GM18517 (cell line): ENCODE results near the gene VAV3.
"Not testable (repeated sequence)": the region's sequence is repeated elsewhere in the genome, so short reads cannot be mapped to it uniquely, and the experiment has no call there.

Experiments used
- ATAC-seq: cut with Tn5 transposase; IDR thresholded peaks from one replicate; pipeline ENCODE4 v1.9.1; 2021; ENCODE audit warnings: mild to moderate bottlenecking, moderate library complexity; ENCODE audit not compliant: unreplicated experiment

Gene VAV3

DNA sequence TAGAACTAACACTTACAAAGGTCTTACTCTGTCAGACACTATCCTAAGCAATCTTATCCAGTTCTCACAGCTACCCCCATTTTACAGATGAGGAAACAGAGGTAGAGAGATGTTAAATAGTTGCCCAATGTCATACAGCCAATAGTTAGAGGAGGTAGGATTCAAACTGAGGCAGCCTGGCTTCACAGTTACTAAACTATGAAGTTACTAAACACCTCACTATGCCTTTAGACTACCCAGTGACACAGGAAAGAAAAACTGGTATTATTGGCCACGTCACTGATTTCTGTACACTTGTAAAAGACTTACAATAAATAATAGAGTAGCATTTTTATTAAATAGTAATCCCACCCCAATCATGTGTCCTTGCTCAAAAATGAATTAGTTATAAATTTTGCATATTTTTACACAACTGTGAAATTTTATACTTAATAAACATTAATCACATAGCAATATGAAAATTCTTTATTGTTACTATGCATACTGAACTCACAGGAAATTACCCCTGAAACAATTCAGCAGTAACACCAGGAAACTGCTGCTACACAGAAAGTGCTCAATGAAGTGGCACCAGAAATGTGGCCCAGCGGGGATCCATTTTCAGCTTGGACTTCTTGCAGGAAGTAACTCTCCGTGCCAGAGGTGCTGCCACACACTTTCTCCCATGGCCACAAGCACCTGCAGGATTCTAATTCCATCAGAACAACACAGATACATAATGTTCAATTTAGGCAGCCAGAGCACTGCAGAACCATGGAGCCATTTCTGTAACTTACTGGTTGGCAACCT is 69.4 kb downstream of the VAV3 start:
- no peak for ATAC-seq

DNA sequence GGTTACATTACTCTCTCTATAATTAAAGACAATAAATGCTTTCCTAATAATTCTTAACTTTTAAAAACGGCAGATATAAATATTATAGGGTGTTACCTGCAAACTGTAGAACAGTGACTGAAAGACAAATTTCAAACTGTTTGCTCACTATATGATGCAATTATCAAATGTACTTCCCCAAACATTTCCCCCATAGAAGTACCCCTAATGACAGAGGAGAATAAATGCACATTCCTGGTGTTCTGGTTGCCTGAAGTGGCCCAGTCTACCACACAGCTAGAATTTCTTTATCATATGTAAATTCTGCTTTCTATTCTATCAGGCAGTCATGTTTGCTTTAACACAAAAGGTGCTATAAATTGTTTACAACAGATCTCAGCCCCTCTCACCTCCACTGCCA is 70.4 kb downstream of the VAV3 start:
- ATAC-seq, result no peak

DNA sequence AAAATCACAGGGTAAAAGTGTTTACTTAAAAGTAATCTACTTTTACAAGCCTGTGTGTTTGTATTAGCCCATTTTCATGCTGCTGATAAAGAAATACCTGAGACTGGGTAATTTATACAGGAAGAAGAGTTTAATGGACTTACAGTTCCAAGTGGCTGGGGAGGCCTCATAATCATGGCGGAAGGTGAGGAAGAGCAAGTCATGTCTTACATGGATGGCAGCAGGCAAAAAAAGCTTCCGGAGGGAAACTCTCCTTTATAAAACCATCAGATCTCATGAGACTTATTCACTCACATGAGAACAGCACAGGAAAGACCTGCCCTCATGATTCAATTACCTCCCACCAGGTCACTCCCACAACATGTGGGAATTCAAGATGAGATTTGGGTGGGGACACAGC is 71.6 kb downstream of the VAV3 start:
- not testable (repeated sequence) for ATAC-seq

DNA sequence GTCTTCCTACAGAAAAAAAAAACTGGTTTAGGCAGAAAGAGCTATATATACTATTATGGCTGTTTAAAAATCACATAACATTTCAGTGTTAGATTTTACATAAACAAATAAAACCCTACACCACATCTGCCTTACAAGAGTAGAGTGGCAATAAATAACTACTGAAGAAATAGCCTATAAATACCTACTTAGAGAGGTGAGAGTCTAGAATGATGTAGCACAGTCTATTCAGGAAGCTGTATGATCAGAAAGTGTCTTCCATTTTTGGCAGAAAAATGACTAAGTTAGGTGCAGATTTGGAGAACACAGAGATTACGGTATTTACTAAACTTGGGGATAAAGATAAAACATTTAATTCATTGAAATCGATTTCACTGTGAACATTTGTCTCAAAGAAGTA is 75.5 kb downstream of the VAV3 start:
- ATAC-seq, result no peak

DNA sequence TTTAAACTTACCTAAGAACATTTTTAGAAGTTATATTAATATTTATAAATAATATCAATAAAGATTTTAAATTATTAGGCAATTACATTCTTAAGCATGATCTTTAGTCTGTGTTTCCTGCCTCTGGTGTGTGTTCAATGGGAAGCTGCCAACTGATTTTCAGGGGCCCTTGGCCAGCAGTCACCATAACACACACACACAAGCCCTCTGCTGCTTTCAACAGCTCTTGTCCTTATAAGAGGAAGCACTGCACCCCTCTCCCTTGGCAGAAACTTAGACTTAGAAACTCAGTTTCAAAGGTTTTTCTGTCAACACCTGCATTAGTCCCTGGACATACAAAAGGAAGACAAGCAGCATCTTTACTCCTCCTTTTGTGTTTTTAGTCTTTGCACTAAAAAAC is 81.4 kb downstream of the VAV3 start:
- ATAC-seq, result no peak

DNA sequence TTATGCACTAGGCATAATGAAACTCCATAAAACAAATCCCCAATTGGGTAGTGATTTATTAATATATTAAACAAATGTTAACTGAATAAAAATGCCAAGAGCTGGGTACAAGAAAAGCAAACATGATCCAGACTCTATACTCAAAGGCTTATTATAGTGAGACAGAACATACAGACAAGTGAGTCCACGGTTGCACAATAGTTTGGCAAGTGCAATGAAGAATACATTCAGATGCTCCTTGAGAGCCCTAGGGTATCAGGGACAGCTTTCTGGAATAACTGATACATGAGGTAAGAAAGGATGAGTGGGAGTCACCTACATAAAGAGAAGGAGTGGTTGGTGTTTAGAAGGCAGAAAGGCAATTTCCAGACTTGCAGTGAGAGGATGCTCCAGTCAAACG is 85.1 kb downstream of the VAV3 start:
- ATAC-seq, result no peak

DNA sequence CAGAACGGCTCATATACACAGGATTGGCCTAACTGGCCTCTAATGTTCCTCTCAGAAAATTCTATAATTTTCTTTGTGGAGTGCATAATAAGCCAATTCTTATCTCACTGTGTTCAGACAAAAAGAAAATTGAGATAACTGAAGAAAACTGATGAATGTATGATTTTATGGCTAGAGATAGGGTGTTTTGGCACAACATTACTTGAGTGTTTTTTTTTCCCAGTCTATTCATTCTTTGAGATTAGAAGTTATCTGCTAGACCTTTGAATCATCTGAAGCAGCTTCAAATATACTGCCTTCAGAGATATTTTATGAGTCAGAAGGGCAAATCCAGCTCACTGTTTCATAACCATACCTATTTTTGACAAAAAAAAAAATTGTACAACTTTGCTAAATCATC is 85.6 kb downstream of the VAV3 start:
- no peak for ATAC-seq

DNA sequence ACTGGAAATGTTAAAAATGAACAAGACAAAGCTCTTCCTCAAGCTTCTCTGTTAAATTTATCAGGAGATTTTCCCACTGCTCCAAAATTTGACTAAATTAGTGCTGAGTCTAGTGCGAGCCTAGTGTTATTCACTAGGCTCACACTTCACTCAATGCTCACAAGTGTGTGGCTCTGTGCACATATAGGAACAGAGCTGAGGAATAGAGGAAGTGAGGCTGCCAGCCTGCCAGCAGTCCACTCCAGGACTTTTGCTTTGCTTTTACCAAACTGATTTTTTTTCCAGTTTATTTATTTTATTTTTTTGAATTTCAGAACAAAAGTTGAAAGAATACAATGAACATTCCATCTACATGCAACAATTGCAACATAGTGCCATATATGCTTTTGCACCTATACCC is 87.2 kb downstream of the VAV3 start:
- ATAC-seq, result no peak

DNA sequence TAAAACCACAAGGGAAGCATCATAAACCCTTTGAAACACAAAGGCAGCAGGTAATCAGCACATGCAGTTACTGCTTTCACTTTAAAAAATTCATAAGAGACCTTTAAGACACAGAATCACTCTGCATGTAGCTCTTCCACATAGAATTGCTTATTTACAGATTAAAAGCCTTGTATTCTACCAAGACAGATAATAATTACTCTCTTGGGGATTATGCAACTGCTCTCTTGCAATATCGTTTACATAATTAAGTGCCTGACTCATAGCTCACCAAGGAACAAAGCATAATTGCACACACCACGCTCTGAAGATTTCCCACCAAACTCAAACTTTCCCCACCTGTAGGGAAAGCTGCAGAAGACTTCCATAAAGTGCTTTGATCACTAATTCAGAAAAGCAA is 87.9 kb downstream of the VAV3 start:
- ATAC-seq, result no peak

DNA sequence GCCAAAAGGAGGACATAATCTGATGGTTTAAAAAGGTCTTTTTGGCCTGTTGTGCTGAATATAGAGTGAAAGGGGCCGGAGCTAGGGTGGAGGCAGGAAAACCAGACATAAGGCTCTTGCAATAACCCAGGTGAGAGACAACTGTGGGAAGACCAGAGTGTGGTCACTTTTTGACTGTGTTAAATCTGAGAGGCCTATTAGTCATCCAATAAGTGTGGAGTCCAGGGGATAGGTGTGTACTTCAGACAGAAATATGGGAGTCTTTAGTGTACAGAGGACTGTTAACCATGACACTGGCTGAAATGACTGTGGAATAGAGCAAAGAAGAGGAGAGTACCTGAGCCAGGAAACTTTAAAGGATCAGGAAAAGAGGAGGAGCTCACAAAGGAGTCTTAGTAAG is 89.3 kb downstream of the VAV3 start:
- ATAC-seq, result no peak

DNA sequence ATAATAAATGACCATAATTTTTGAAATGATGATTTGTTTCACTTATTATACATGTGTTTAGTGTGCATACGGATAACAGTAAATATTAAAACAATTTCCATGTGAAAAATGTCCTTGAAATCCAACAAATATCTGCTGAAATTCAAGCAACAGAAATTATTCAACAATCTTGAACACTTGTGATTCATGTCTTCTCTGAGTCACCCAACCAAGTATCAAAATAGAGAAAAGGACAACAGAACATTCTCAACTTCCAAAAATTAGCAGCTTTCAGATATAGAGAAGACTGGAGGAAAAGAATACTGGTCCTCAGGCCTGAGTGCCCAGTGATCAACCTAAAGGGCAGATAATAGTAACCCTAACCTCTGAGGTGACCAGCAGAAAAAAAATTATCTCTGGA is 90.8 kb downstream of the VAV3 start:
- no peak for ATAC-seq

DNA sequence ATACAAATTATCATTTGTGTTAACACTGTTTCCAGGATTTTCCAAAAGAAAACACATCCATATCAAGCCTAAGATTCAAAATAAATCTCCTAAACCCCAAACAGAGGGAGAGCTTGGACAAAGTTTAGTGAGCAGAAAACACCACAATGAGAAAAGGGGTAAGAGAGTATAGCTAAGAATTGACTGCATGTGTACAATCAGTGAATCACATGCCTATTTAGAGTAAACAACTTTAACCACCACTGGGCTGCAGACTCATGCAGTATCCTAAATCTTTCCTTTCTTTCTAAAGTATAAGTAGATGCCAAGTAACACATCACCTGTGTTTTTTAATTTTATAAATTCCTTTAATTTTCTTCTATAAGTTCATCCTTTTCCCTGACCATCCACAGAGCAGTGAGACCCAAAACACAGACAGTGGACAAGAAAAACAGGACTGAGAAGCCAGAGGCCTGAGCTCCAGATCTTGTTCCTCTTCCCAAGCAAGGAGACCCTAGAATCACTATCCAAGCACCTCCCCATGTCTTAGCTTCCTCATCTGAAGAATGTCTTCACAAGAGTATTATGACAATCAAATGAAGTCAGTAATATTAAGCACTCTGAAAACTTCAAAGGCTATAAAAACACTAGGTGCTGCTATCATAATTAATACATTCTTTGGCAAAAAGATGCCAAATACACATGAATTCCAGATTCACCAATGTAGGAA is 93.1 kb downstream of the VAV3 start:
- no peak for ATAC-seq

DNA sequence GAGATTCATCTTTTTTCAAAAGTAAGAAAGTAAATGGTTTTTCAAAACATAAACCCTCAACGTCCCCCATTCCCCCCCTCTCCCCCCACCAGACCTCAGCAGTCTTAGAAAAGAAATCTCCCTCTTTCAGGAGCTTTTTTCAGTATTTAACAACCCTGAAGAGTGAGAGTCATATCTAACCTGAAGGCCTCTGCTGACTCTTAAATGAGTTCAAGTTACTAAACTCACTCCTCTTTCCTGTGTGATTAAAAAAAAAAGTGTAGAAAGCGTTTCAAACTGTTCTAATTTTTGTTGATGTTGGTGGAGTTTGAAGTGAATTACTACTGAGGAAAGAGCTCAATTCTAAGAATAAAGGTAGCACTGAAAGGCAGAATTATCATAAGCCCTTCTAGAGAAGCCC is 93.7 kb downstream of the VAV3 start:
- no peak for ATAC-seq

DNA sequence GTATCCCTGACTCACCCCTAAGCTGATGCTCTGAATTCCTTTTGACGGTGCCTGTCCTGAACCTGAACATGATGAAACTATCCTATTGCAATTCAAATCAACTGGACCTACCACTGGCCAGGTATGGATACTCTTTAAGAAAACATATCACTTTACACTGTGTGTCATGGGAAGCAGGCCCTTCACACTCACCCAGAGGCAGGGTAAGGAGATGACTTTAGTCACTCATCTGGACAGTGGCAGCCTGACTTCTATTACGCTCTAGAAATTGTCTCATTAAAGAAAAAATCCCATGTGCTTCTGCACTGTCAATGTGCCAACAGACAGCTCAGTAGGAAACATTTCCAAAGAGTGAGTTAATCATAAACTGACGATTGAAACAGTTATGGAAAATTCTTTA is 94.3 kb downstream of the VAV3 start:
- no peak for ATAC-seq

DNA sequence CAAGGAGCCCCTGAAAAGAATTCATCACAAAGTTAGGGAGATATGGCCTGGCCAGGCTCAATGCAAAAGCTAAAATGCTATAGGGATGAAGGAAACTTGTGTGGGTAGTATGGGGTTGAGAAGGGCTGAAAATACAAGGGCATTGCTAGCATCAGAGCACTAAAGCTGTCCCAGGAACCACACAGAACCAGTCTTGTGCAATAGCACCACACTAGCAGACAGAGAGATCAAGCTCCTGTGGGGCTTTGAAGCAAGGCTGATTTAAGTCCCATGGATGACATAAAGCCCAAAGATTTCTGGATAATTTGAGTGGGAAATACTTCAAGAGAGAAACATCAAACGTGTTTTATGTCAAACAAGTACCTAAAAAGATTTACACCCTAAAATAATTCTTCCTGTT is 97.1 kb downstream of the VAV3 start:
- no peak for ATAC-seq

DNA sequence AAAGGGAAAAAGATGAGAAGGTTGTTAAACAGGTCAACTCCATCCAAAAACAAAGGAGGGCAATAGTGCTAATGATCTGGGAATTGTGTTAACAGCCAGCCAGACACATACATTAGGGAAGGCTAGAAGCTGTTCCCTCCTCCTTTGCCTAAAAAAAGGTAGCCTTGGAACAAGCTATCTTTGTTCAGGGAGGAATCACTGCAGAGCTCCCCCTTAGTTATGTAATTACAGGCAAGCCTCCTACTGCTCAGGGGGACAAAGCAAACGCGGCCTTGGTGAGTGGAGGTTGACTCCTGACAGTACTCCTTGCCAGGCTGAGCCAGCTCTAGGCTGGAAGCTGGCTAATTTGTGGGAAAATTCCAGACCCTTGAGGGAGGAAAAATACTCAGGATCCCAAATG is 97.6 kb downstream of the VAV3 start:
- no peak for ATAC-seq

DNA sequence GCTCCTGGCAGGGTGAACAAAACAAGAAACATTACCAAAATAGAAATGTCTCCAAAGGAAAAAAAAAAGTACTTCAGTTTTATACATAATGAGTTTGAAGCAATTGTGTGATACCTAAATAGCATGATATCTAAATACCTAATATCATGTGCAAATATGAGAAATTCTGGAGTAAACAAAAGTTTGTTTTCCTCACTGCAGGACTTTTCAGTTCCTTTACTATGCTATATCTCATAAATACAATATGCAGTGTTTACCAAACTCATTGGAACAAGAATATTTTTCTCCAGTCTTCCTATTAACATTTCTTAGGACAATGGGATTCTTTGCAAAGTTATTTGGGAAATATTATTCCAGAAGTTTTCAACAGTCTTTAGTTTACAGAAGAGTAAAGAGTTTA is 98.1 kb downstream of the VAV3 start:
- ATAC-seq, result no peak

DNA sequence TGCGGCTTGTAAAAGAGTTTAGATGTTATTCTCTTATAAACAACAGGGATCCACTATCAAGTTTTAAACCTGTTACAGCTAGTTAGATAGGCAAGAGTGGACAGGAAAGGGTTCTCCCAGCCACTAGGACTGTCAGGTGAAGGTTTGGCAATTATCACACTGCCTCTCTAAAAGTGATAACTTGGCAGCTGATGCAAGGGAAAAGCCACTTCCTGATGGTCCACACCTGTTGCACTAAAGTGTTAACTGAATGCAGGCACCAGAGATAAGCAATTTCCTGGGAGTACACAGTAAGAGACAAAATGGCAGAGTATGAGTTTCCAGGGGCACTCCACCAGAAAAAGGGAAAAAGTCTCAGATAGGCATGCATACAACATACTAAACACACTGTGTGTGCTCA is 99.4 kb downstream of the VAV3 start:
- ATAC-seq, result no peak

DNA sequence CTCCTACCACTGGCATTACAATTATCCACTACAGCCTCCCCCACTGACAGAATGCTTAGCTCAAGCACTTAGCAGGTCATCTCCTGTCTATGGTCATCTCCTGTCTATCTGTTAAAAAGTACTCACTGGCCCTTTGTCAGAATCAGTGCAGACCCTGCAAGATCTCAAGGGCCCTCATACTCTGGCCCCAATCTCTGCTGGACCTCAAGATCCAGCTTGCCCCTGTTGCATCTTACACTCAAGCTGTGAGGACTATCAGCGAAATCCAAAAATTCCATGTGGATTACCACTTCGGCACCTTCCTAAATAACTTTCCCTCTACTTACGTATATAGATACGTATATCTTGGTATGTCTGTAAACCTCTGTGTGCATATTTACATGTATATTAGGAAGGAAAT is 101.6 kb downstream of the VAV3 start:
- no peak for ATAC-seq

DNA sequence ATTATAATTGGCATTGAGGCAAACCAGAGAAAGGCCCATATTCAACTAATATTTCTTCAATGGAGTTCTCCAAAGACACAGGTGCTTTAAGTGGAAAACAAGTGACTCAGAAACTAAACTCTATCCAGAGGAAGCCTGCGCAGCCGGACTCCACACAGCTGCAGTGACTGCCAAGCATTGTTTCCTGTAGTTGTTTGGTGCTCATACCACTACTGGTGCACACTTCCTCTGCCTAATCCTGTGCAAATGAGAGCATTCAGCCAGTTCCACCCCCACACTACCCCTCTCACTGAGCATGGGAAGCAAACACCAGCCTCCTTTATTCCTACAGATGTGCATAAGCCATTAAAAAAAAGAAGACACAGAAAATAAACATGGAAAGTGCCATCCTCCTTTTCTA is 102.9 kb downstream of the VAV3 start:
- ATAC-seq, result no peak

DNA sequence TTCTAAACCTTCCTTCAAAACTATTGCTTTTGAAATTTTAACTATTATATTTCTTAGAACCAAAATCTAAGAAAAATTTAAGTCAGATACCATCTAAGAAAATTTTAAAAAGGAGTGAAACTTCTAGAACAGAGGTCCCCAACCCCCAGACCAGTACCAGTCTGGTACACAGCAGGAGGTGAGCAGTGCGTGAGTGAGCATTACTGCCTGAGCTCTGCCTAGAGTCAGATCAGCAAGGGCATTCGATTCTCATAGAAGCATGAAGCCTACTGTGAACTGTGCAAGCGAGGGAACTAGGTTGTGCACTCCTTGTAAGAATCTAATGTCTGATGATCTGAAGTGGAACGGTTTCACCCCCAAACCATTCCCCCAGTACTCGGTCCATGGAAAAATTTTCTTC is 106.7 kb downstream of the VAV3 start:
- ATAC-seq, result no peak

DNA sequence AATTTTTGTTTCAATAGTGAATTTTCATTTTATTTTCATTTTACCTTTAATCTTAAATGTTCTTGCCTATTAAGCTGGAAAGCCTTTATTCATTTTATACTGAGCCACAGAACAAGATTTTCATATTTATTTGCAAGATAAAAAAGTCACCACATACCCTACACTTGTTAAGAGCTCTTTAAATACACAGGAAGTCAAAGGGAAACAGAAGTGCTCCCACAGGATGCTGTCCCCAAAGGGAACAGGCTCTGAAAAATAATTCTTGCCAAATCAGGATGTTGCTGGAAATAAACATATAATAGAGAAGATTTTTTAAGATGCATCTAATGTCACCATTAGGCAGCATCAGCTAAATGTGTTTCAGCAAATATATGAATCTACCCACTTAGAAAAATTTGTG is 113.6 kb downstream of the VAV3 start:
- ATAC-seq, result no peak
